ENCODE data around the gene NPIPA3.
"Not testable (repeated sequence)": the region's sequence is repeated elsewhere in the genome, so short reads cannot be mapped to it uniquely, and the experiment has no call there.

The NPIPA3 gene

DNA sequence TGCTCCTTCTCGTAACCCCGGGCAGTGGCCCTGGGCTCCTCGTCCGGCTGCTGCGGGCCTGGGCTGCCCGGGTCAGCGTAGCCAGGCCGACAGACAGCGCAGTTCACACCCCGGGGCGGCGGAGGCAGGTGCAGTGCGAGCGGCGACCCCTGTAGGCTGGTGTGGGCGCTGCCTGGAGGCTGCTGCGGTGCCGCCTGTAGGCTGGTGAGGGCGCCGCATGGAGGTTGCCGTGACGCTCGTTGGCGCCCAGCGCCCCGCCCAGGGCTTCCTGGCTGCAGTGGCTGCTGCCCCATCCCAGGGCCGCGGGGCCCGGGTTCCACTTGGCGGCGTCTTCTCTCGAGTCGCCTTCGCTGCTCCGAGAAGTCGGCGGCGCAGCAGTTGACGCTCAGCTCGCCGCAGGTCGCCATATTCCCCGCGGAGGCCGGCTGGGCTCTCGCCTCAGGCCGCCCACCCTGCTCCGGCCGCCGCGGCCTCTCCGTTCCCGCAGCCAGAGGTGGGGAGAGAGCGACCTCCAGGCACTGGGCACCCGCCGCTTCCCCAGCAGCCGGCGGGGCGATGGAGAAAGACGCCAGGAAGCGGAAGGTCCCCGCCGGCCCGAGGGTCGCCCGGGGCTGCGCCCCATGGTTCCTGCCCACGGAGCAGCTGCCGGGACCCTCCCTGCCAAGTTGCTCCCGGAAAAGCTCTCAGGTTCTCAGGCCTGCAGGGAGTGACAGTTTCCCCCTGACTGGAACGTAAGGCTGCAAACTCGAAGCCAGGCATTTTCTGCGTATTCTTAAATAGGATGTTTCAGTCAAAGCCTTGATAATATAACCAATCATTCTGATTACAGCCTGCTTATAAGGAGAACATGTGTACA lies 39.3 kb downstream of the NPIPA3 start, which contains the start of gene NPIPA2:
Gene NPIPA2, plus strand, starts transcription at position 261 of the 856 bp plus-strand sequence. CDS start 5,533 bp downstream, outside the sequence.
- not testable (repeated sequence) for DNase-seq (ENCODE audit: low spot score)

DNA sequence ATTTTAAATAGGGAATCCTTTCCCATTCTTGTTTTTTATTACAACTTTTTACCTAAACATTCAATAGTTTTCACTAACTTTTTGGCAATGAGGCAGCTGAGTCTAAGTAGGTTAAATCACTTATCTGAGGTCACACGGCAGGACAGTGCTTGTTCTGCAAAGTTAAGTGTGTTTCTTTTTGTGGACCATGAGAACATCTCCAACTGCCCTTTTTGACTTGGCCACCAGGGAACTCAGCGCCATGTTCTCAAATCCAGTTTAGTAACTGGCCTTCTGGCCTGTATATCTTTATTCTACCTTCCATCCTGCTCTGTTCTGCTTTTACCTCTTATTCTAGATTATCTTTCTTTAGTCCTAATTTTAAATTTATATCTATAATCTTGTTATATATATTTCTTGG lies 70.4 kb downstream of the NPIPA3 start:
- DNase-seq (ENCODE audit: low spot score): not testable (repeated sequence)

GRCh38 chr16:14775624-14776023 lies 72.4 kb downstream of the NPIPA3 start:
- DNase-seq (ENCODE audit: low spot score): not testable (repeated sequence)
